ENCODE measurements around the gene LRP5.
"Not testable (repeated sequence)": the region's sequence is repeated elsewhere in the genome, so short reads cannot be mapped to it uniquely, and the experiment has no call there.

Gene LRP5

GRCh38 chr11:68392822-68393221, 80.4 kb downstream of the LRP5 start:
- DNase-seq (ENCODE audit: low read depth), result no peak

GRCh38 chr11:68396516-68396915, 84.1 kb downstream of the LRP5 start:
- DNase-seq (ENCODE audit: low read depth), result no peak

- no peak for DNase-seq (ENCODE audit: low read depth)
These were observed 84.9 kb downstream of the LRP5 start for GRCh38 chr11:68397256-68397655.

GRCh38 chr11:68398995-68399851, 86.8 kb downstream of the LRP5 start:
- DNase-seq (ENCODE audit: low read depth), result peak; percentile 6

GRCh38 chr11:68399916-68400315, 87.5 kb downstream of the LRP5 start:
- no peak for DNase-seq (ENCODE audit: low read depth)

- DNase-seq (ENCODE audit: low read depth), result not testable (repeated sequence)
These were observed 88.2 kb downstream of the LRP5 start for GRCh38 chr11:68400584-68400983.

GRCh38 chr11:68401856-68402255, 89.5 kb downstream of the LRP5 start:
- DNase-seq (ENCODE audit: low read depth), result no peak

- no peak for DNase-seq (ENCODE audit: low read depth)
These were observed 90.1 kb downstream of the LRP5 start for GRCh38 chr11:68402355-68403031.

GRCh38 chr11:68403424-68403823, 91.0 kb downstream of the LRP5 start:
- DNase-seq (ENCODE audit: low read depth), result no peak

- DNase-seq (ENCODE audit: low read depth), result no peak
These were observed 91.4 kb downstream of the LRP5 start for GRCh38 chr11:68403831-68404230.

- DNase-seq (ENCODE audit: low read depth), result no peak
These were observed 94.2 kb downstream of the LRP5 start for GRCh38 chr11:68406324-68407313.

GRCh38 chr11:68408512-68408911, 96.1 kb downstream of the LRP5 start:
- DNase-seq (ENCODE audit: low read depth), result no peak

- DNase-seq (ENCODE audit: low read depth), result no peak
These were observed 97.5 kb downstream of the LRP5 start for GRCh38 chr11:68409748-68410344.

GRCh38 chr11:68411501-68411991, 99.2 kb downstream of the LRP5 start:
- DNase-seq (ENCODE audit: low read depth), result no peak

- peak; percentile 96 for DNase-seq (ENCODE audit: low read depth)
These were observed 100.4 kb downstream of the LRP5 start for GRCh38 chr11:68412593-68413475.

GRCh38 chr11:68413591-68413999, 101.2 kb downstream of the LRP5 start:
- no peak for DNase-seq (ENCODE audit: low read depth)

GRCh38 chr11:68414496-68415221, 102.3 kb downstream of the LRP5 start:
- no peak for DNase-seq (ENCODE audit: low read depth)

- DNase-seq (ENCODE audit: low read depth), result no peak
These were observed 103.7 kb downstream of the LRP5 start for GRCh38 chr11:68416070-68416578.

- no peak for DNase-seq (ENCODE audit: low read depth)
These were observed 106.3 kb downstream of the LRP5 start for GRCh38 chr11:68418648-68419047.

GRCh38 chr11:68420171-68420570, 107.8 kb downstream of the LRP5 start:
- no peak for DNase-seq (ENCODE audit: low read depth)

All from GM04504 (cell line).